NK-92 (cell line): ENCODE results near the gene DGKD.
"Not testable (repeated sequence)": the region's sequence is repeated elsewhere in the genome, so short reads cannot be mapped to it uniquely, and the experiment has no call there.

Experiments used
- DNase-seq: peaks from one replicate; lab custom pipeline; 2025; ENCODE audit not compliant: unreplicated experiment; lab: John Stamatoyannopoulos, UW

DGKD gene

DNA sequence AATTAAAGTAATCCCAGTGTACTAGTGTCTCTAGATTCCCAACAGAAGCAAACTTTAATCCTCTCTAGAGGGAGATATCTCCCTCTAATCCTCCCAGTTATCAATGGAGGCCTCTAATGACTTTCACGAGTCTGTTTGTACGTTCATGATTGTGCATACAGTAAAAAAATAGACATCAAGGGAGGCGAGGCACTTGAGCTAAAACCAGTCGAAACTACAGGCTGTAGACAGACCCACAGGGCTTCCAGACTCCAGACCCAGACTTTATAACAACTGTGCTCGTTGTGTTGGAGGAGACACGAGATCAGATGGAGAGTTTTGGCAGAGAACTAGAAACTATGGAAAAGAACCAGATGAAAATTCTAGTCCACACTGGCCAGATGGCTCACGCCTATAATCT, 7.0 kb downstream of the DGKD start:
- no peak for DNase-seq

DNA sequence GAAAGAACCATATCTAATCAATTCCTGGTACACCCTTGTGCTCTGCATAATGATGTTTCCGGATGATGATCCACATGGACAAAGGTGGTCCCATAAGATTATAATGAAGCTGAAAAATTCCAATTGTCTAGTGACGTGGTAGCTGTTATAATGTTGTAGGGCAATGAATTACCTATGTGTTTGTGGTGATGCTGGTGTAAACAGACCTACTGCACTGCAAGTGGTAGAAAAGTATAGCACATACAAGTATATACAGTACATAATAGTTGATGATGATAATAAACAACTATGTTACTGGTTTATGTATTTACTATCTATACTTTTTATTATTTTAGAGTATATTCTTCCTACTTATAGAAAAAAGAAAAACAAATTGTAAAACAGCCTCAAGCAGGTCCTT, 8.4 kb downstream of the DGKD start:
- no peak for DNase-seq

GRCh38 chr2:233363744-233364235, 9.5 kb downstream of the DGKD start:
- no peak for DNase-seq

DNA sequence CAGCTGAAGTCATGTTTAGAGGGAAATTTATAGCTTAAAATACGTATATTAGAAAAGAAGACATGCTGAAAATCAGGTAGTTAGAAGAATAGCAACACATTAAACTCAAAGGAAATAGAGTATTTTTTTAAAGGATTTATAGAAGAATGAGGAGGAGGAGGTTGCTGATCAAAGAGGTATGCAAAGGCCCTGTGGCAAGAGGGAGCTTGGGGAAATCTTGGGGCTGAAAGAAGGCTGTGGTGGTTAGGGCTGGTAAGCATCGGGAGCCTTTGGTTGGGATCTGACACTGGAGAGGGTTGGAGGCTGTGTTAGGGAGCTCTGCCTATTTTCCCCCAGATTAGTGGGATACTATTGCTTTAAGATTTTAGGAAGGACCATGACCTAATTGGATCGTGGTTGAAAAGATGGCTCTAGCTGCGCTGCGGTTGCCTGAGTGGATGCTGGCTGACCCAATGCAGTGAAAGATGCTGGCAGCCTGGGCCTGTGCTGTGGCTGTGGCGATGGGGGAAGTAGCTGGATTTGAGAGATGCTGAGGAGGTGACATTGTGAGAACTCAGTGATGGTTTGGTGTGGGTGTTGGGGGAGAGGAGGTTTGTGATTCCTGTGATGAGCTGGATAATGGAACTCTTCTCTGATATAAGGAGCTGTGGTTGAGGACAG, 11.7 kb downstream of the DGKD start:
- no peak for DNase-seq

DNA sequence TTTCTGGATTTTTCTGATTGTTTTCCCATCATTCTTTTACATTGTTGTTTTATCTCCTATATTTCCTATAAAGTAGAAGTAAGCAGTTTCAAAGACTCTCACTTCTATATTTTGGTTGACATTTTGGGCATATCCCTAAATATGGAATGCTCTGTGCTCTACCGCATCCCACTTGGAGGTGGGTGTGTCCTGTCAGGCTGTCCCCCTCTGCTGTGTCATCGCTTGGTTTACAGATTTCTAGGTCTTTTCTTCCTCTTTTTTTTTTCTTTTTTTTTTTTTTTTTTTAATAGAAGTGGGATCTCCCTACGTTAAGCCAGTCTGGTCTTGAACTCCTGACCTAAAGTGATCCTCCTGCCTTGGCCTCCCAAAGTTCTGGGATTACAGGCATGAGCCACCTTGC, 13.3 kb downstream of the DGKD start:
- DNase-seq, result no peak

DNA sequence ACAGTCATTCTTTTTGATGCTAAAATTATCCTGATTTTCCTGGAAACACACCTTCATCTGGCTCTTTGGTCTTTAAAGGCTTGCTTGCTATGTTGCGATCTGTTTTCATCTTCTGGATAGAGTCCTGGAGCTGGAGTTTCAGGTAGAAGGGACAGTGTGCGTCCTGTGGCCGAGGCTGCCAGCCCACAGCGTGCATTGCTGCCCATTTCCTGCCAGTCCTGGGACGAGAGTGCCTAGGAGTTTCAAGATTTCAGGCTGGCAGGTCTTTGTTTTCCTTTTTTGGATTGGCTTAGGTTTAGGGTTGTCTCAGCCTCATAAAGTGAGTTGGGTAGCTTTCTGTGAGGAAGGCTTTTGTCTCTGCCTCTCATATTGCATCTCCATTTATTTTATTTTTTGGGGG, 14.5 kb downstream of the DGKD start:
- DNase-seq, result no peak

- DNase-seq, result no peak
These were observed 15.2 kb downstream of the DGKD start for GRCh38 chr2:233369462-233369861.

- no peak for DNase-seq
These were observed 15.8 kb downstream of the DGKD start for GRCh38 chr2:233369897-233370685.

DNA sequence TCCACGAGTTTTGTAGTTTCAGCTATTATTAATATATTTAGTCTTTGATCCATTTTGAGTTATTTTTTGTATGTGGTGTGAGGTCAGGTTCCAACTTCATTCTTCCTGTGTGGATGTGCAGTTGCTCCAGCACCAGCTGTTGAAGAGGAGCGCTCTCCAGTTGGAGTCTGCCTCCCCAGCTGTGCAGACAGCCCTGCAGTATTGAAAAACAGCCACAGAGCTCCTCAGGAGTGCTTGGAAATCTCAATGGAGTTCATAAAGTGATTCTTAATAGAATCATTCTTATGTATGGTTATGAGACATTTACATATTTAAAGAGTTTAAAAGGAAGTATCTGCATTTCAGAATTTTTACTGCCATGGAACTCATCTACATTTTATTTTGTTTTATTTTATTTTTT, 17.3 kb downstream of the DGKD start:
- DNase-seq, result no peak

DNA sequence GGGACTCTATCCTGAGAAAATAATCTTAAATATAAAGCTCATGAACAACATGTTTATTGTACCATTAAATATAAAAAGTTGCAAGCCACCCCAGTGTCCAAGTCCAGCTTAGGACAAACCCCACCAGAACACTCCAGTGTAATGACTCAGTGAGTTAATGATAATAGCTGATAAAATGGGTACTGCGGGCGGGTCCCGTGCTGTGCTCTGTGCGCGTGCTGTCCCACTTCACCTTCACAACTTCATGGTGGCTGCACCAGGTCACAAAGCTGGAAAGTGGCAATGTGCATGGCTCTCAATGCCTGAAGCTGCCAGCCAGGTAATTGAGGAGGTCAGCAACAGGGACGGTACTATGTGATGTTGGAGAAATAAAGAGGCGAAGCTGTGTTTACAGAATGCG, 18.6 kb downstream of the DGKD start:
- no peak for DNase-seq

- DNase-seq, result no peak
These were observed 19.0 kb downstream of the DGKD start for GRCh38 chr2:233373316-233373715.

DNA sequence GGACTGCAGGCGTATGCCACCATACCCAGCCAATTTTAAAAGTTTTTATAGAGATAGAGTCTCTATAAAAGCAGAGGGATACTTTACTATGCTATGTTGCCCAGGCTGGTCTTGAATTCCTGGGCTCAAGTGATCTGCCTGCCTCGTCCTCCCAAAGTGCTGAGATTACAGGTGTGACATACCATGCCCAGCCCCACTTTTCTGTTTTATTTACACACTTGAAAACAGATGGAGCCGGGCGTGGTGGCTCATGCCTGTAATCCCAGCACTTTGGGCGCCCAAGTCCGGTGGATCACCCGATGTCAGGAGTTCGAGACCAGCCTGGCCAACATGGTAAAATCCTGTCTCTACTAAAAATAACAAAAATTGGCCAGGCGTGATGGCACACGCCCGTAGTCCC, 20.5 kb downstream of the DGKD start:
- DNase-seq, result not testable (repeated sequence)

DNA sequence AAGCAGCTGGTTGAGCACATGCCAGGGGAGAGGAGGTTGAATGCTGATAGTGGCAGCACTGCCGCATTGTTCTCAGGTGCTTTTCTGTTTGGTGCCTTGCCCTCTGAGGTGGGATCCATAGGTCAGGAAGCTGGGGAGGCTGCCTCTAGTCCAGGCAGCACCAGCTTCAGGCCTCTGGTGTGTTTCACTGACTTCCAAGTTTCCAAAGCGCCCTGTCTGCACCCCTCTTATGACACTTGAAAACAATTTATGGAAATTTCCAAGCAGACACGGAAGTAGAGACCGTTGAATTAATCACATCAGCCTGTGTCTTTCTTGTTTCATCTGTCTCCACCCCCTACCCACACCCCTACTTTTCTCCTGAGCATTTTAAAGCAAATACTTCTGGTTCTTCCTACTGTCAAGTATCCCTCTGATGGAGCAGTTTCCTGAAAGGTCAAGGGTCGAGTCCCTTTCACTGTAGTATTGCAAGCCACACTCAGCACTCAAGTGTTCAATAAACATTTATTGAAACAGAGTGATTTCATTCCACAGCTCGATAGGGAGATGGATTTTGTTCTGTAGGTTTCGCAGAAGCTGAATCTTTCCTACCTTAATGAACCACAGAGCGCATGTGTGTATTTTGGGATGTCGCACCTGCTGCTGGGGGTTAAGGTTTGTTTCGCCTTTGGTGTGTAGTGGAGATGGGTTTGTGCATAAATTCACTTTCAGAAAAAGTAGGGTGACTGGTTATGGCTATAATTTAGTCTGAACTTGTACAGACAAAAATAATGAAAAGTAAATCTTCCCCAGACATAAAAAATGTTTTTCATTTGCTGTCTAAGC, 21.4 kb downstream of the DGKD start:
- DNase-seq, result no peak

DNA sequence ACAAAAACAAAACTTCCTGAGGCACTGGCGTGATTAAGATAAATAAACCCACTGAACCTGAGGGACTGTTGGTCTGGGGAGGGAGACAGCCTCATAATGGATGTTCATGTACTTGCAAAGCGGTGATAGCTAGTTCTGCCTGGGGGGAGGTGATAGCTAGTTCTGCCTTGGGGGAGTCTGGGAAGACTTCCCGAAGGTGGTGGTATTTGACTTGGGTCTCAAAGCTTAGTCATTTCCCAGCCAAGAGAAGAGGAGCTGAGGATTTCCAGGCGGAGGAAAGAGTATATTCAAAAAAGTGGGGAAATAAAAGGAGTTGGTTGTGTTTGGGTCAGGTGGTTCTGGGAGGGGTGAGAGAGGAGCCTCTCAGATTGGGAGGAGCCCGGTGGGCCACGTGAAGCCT, 24.7 kb downstream of the DGKD start:
- no peak for DNase-seq

DNA sequence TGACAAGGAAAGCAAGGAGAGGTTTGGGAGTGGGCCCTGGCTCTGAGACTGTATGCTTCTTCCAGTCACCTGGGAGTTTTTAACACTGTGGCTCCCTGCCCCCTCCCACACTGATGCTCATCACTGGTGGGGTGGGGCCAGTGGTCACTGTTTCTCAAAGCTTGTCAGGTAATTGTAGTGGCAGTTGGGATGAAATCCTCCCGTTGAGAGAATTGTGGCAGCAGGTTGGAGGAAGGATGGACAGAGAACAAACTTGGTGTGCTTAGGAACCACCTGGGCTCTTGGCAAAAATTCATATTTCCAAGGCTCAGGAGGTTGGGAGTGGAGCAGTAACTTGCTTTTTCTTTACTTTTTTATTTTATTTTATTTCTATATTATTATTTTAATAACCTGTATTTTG, 25.1 kb downstream of the DGKD start:
- DNase-seq, result no peak

- no peak for DNase-seq
These were observed 26.0 kb downstream of the DGKD start for GRCh38 chr2:233380132-233380895.

DNA sequence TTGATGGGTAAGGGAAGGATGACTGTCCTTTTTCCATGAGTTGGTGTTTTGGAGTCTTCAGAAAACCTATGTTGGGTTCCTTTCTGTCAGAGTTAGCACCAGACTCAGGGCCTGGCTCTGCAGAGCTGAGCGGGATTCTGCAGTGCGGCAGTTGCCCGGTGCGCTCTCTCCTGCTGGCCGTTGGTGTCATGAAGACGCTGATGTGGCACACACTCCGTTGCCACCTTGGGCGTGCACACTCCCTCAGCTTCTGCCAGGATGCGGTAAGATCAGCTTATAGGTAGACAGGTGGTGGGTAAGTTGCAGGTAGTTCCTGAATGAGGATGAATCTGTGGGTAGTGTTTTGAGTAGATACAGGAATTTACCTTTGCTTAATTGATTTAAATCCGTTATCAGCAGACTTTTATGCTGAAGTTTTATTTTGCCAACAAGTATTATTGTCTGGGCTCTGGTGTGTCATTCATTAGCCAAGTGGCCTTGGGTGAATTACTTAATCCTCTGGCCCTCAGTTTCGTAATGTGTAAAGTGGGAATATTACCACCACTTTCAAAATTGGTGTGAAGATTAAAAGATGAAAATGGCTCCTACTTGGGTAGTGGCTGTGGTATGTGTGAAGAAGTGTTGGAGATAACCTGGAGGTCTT, 26.8 kb downstream of the DGKD start:
- DNase-seq, result no peak

- DNase-seq, result no peak
These were observed 27.3 kb downstream of the DGKD start for GRCh38 chr2:233381638-233381995.

- no peak for DNase-seq
These were observed 29.7 kb downstream of the DGKD start for GRCh38 chr2:233384015-233384414.

- no peak for DNase-seq
These were observed 30.7 kb downstream of the DGKD start for GRCh38 chr2:233384811-233385488.
